C4-2B (cell line): ENCODE results near the gene SOWAHC.

Experiments used
- H3K27ac ChIP-seq: fragments of 450-650 bp; 2 replicates; pipeline ENCODE4 v1.5.1; 2017
- ZFX ChIP-seq: fragments of 450-650 bp; IDR thresholded peaks from 2 replicates; pipeline ENCODE4 v1.6.1; 2017
- TF ChIP-seq, protein P1 (sequence below): fragments of 450-650 bp; conservative IDR thresholded peaks from 2 replicates; pipeline ENCODE4 v1.5.1; 2017; ENCODE audit warnings: mild to moderate bottlenecking

Gene SOWAHC

DNA sequence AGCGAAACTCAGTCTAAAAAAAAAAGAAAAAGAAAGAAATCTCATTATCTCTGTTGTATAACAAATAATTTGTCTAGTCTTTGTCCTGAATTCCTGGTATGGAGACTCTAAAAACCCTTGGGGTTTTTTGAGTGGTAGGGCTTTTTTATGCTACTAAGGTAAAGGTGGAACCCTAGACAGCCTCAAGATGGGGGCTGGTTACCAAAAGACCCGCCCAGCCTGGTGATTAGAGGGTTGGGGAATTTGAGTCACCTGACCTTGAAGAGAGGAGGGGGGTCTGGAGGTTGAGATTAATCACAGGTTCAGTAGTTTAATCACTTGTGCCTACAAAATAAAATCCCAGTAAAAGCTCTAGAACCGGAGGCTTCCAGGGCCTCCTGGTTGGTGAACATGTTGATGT, 17.6 kb downstream of the SOWAHC start:
- H3K27ac ChIP-seq, result no peak overlapping the region
- TF ChIP-seq ZFX, result no peak
- TF ChIP-seq, protein P1, sequence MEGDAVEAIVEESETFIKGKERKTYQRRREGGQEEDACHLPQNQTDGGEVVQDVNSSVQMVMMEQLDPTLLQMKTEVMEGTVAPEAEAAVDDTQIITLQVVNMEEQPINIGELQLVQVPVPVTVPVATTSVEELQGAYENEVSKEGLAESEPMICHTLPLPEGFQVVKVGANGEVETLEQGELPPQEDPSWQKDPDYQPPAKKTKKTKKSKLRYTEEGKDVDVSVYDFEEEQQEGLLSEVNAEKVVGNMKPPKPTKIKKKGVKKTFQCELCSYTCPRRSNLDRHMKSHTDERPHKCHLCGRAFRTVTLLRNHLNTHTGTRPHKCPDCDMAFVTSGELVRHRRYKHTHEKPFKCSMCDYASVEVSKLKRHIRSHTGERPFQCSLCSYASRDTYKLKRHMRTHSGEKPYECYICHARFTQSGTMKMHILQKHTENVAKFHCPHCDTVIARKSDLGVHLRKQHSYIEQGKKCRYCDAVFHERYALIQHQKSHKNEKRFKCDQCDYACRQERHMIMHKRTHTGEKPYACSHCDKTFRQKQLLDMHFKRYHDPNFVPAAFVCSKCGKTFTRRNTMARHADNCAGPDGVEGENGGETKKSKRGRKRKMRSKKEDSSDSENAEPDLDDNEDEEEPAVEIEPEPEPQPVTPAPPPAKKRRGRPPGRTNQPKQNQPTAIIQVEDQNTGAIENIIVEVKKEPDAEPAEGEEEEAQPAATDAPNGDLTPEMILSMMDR, result no peak

- TF ChIP-seq ZFX, result no peak
- TF ChIP-seq, protein P1, result no peak
- no peak overlapping the region for H3K27ac ChIP-seq
These were observed 18.1 kb downstream of the SOWAHC start for GRCh38 chr2:109632158-109632789.

DNA sequence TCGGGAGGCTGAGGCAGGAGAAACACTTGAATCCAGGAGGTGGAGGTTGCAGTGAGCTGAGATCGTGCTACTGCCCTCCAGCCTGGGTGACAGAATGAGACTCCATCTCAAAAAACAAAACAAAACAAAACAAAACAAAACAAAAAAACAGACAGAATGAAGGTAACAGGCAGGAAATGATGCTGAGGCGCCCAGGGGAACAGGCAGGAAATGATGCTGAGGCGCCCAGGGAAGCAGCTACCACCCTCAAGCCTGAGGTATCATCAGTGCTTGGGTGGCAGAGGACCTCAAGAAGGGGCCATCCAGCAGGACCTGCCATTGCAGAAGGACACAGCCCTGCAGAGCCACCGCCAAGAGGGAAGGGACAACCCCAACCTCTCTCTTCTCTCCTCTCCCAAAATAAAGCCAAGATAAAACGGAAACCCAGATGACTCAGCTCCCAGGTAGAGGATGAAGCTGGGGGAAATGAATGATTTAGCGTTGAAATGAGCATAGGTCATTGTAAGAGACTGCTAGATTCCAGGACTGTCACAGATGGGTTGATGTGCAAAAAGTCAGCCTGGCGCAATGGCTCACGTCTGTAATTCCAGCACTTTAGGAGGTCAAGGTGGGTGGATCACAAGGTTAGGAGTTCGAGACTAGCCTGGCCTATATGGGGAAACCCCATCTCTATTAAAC, 19.3 kb downstream of the SOWAHC start:
- no peak for TF ChIP-seq ZFX
- TF ChIP-seq, protein P1, result no peak
- no peak overlapping the region for H3K27ac ChIP-seq

GRCh38 chr2:109635426-109636304, 21.5 kb downstream of the SOWAHC start:
- no peak for TF ChIP-seq ZFX
- TF ChIP-seq, protein P1, result no peak
- no peak overlapping the region for H3K27ac ChIP-seq

- H3K27ac ChIP-seq, result no peak overlapping the region
- TF ChIP-seq, protein P1, result no peak
- no peak for TF ChIP-seq ZFX
These were observed 22.2 kb downstream of the SOWAHC start for GRCh38 chr2:109636317-109636716.

- TF ChIP-seq, protein P1, result no peak
- TF ChIP-seq ZFX, result no peak
- H3K27ac ChIP-seq, result no peak overlapping the region
These were observed 23.8 kb downstream of the SOWAHC start for GRCh38 chr2:109637749-109638570.
